GM12878 (cell line): ENCODE measurements around the gene PPP1CA. TPM values are rescaled to one million over a fixed set of nuclear protein-coding genes. Genes with fewer than 3 reads are reported as not detected.

ENCODE experiments used
- ATAC-seq: fragments of 200-7000 bp; cut with Tn5 transposase; 3 replicates; pipeline ENCODE4 v1.9.1; 2020; ENCODE audit warnings: mild to moderate bottlenecking, moderate library complexity
- BruUV-seq: library from RNA; stranded (reverse); fragments of 400-500 nt; replicated peaks from 2 replicates; lab custom pipeline; 2021; lab: Mats Ljungman, UMichigan
- CTCF ChIA-PET: fragments of 300-600 bp; sonication (Branson Sonifier 250); formaldehyde crosslinking; extraction: SDS; loops from one replicate; lab custom pipeline; 2021; ENCODE audit warnings: inconsistent platforms; lab: Yijun Ruan, JAX
- POLR2A ChIA-PET: fragments of 350-600 bp; formaldehyde crosslinking; extraction: SDS; loops from one replicate; lab custom pipeline; 2021; ENCODE audit warnings: inconsistent platforms; lab: Charles Lee
- RAD21 ChIA-PET: fragments of 300-600 bp; sonication (Branson Sonifier 250); formaldehyde crosslinking; loops from one replicate; lab custom pipeline; 2023; ENCODE audit warnings: antibody characterized with exemption; ENCODE audit not compliant: unreplicated experiment; lab: Charles Lee
- SMC1A ChIA-PET: fragments of 300-600 bp; sonication (Branson Sonifier 250); formaldehyde crosslinking; loops from one replicate; lab custom pipeline; 2023; ENCODE audit not compliant: unreplicated experiment, uncharacterized antibody; lab: Charles Lee
- DNase-seq: peaks from one replicate; pipeline ENCODE4 v3.0.0-alpha.2; 2011; ENCODE audit warnings: low read depth, low spot score
- FAIRE-seq: peaks from 3 replicates; lab custom pipeline; 2011; peaks lifted over from hg19 to GRCh38; lab: Jason Lieb, UNC
- H2AFZ ChIP-seq: 2 replicates; pipeline ENCODE4 v1.6.0; 2011; ENCODE audit warnings: low read depth, low read length, control low read depth; ENCODE audit not compliant: control insufficient read depth
- H3K27ac ChIP-seq: 2 replicates; pipeline ENCODE4 v1.5.1; 2011; ENCODE audit warnings: control low read depth; ENCODE audit not compliant: control insufficient read depth, insufficient read depth
- H3K27me3 ChIP-seq, 2 experiments: replicated peaks in 1 of 2; 2 replicates each; pipeline versions ENCODE4 v1.6.0 to v1.6.1; 2011; ENCODE audit warnings: low read length in 1 of 2; ENCODE audit not compliant: control insufficient read depth in 2 of 2, insufficient read depth in 2 of 2
- H3K36me3 ChIP-seq, 2 experiments: 2 replicates each; pipeline ENCODE4 v1.5.1; 2011; ENCODE audit warnings: low read length in 1 of 2; ENCODE audit not compliant: control insufficient read depth in 2 of 2, insufficient read depth in 2 of 2
- H3K4me1 ChIP-seq: 2 replicates; pipeline ENCODE4 v1.6.1; 2011; ENCODE audit warnings: mild to moderate bottlenecking, low read length, moderate library complexity, mixed read lengths; ENCODE audit not compliant: control insufficient read depth, insufficient read depth
- H3K4me2 ChIP-seq: 2 replicates; pipeline ENCODE4 v1.6.0; 2011; ENCODE audit warnings: control low read depth; ENCODE audit not compliant: control insufficient read depth, insufficient read depth
- H3K4me3 ChIP-seq: fragments of 200-600 bp; sonication (generic); 2 replicates; pipeline ENCODE4 v1.5.1; 2016
- H3K79me2 ChIP-seq: 2 replicates; pipeline ENCODE4 v1.6.0; 2011; ENCODE audit warnings: low read length; ENCODE audit not compliant: control insufficient read depth, insufficient read depth
- H3K9ac ChIP-seq: 2 replicates; pipeline ENCODE4 v1.8.0; 2011; ENCODE audit warnings: low read length, control low read depth, mixed read lengths; ENCODE audit not compliant: control insufficient read depth, insufficient read depth
- H3K9me3 ChIP-seq: replicated peaks from 3 replicates; pipeline ENCODE4 v1.5.1; 2011; ENCODE audit warnings: mild to moderate bottlenecking, low read length; ENCODE audit not compliant: control insufficient read depth, insufficient read depth
- H4K20me1 ChIP-seq: 2 replicates; pipeline ENCODE4 v1.6.0; 2011; ENCODE audit not compliant: control insufficient read depth, insufficient read depth
- BMI1 ChIP-seq: fragments of 450-650 bp; IDR thresholded peaks from 2 replicates; pipeline ENCODE4 v1.6.1; 2016; ENCODE audit warnings: mild to moderate bottlenecking, moderate library complexity, borderline replicate concordance
- BRCA1 ChIP-seq: IDR thresholded peaks from 2 replicates; pipeline ENCODE4 v1.6.1; 2011; ENCODE audit warnings: low read depth, low read length, improper control_type of control experiment
- E2F8 ChIP-seq: fragments of 450-650 bp; IDR thresholded peaks from 2 replicates; pipeline ENCODE4 v1.6.1; 2018; ENCODE audit warnings: mild to moderate bottlenecking, low read depth, moderate library complexity; ENCODE audit not compliant: partially characterized antibody
- EP300 ChIP-seq, 2 experiments: fragments of 150-350 bp in 1 of 2; IDR thresholded peaks; 2 replicates each; pipeline ENCODE4 v1.6.1; 2011 to 2012; ENCODE audit warnings: low read depth in 2 of 2, low read length in 2 of 2, borderline replicate concordance in 1 of 2, improper control_type of control experiment in 1 of 2, inconsistent platforms in 1 of 2; ENCODE audit not compliant: control insufficient read depth in 1 of 2
- JUNB ChIP-seq: IDR thresholded peaks from 2 replicates; pipeline ENCODE4 v1.6.1; 2016; ENCODE audit warnings: antibody characterized with exemption, mild to moderate bottlenecking
- JUND ChIP-seq: IDR thresholded peaks from 2 replicates; pipeline ENCODE4 v1.6.1; 2012; ENCODE audit warnings: low read depth, mild to moderate bottlenecking, low read length, improper control_type of control experiment, moderate library complexity
- MEF2A ChIP-seq: IDR thresholded peaks from 2 replicates; pipeline ENCODE4 v1.6.1; 2011; ENCODE audit warnings: low read depth, mild to moderate bottlenecking, low read length, moderate library complexity; ENCODE audit not compliant: insufficient read depth
- PKNOX1 ChIP-seq: fragments of 450-650 bp; IDR thresholded peaks from 2 replicates; pipeline ENCODE4 v1.6.1; 2016; ENCODE audit warnings: mild to moderate bottlenecking
- POLR2A ChIP-seq: IDR thresholded peaks from 2 replicates; pipeline ENCODE4 v1.6.1; 2011; ENCODE audit warnings: low read depth, mild to moderate bottlenecking, low read length
- POU2F2 ChIP-seq: IDR thresholded peaks from 3 replicates; pipeline ENCODE4 v1.6.1; 2011; ENCODE audit warnings: low read depth, mild to moderate bottlenecking, low read length, borderline replicate concordance
- TBL1XR1 ChIP-seq: IDR thresholded peaks from 2 replicates; pipeline ENCODE4 v1.6.1; 2012; ENCODE audit warnings: low read depth, low read length, improper control_type of control experiment
- ZZZ3 ChIP-seq: IDR thresholded peaks from 2 replicates; pipeline ENCODE4 v1.6.1; 2011; ENCODE audit warnings: low read depth; ENCODE audit not compliant: control insufficient read depth, insufficient read length
- WGBS: methylation state at CpG from one replicate; pipeline ENCODE4 v1.1.6; 2016; ENCODE audit warnings: low lambda C conversion rate; ENCODE audit not compliant: insufficient replicate concordance, insufficient coverage; ENCODE audit errors: missing lambda C conversion rate; 5-methylcytosine and 5-hydroxymethylcytosine counted together
- in situ Hi-C: fragments of 300-500 bp; cut with MboI; formaldehyde crosslinking; loops from 9 replicates; pipeline ENCODE4 v1.14.3; 2018; ENCODE audit warnings: mixed read lengths
- intact Hi-C: fragments of 100-400 bp; cut with micrococcal nuclease; formaldehyde crosslinking; loops from one replicate; pipeline ENCODE4 v1.14.2; 2022; ENCODE audit not compliant: unreplicated experiment
- polyA plus RNA-seq, 11 experiments: library from polyadenylated mRNA; depleted of rRNA in 4 of 11; unstranded in 6 of 11; stranded (reverse) in 5 of 11; fragments of >200 nt; fragmentation: Nextera tagmentation in 4 of 11; fragmentation: Illumina TruSeq in 1 of 11; extraction: Ambion mirVana in 4 of 11; extraction: Trizol in 1 of 11; gene quantifications; 1 replicate in 1 of 11; 2 replicates in 10 of 11; pipeline versions ENCODE4 v1.2.1 to v1.2.3, GENCODE V29; 2011 to 2016; ENCODE audit warnings: inconsistent platforms in 2 of 11, missing spikeins in 2 of 11, low read depth in 1 of 11
- total RNA-seq, 4 experiments: library from RNA; depleted of rRNA in 3 of 4; stranded (reverse); fragments of >200 nt in 3 of 4; fragmentation: Illumina TruSeq in 1 of 4; extraction: Trizol in 1 of 4; gene quantifications; 2 replicates each; pipeline versions ENCODE4 v1.2.1 to v1.2.3, GENCODE V29; 2013 to 2021

The PPP1CA gene
- total and polyA plus RNA-seq, 10 of the 15 experiments (the other 5 are each of a cell fraction or from before 2014, with no cell fraction given), result 26.4 to 458 (median 240) TPM

- Histone ChIP-seq H3K4me3 (no peak overlapping the region), H3K36me3 (peaks cover 23 to 30% of the 10 kb centered on the region in 2 experiments), H3K4me2 (no peak overlapping the region), H3K27ac (0 out of 2 replicates have a peak overlapping the region, but pooled peaks have one; percentile 18), H3K9me3 (no peaks in the 10 kb centered on the region), H3K27me3 (no peaks in the 10 kb centered on the region), H2AFZ (no peak overlapping the region), H3K9ac (no peak overlapping the region), H4K20me1 (no peaks in the 10 kb centered on the region; the same call in 1 of the 2 replicates), H3K4me1 (peaks cover 21% of the 10 kb centered on the region), H3K79me2 (peaks cover 45% of the 10 kb centered on the region)
- ChIA-PET RAD21 (interaction anchor here (0.8 kb wide), 1 partner anchor 71 kb away, joined by 3 read pairs; no protein-coding TSS in a partner anchor), SMC1A (interaction anchor here (0.8 to 1.1 kb wide), 2 partner anchors 41 to 89 kb away, joined by 3 read pairs; no protein-coding TSS in a partner anchor), CTCF (interaction anchor here (0.8 to 1.5 kb wide), 4 partner anchors 15 to 110 kb away, joined by 3 to 5 read pairs (median 3); no protein-coding TSS in a partner anchor), POLR2A (interaction anchor here (0.7 kb wide), 1 partner anchor 42 kb away, joined by 4 read pairs; the partner anchor contains the start of gene PTPRCAP)
- no peak for FAIRE-seq
- ATAC-seq, result no peak
- WGBS, result 98% methylated on average over 7 of the region's 7 CpGs
- in situ Hi-C loops (no loop called here), intact Hi-C loops (no loop called here)
- TF ChIP-seq POLR2A, result 0 out of 2 replicates have a peak, but pooled peaks have one; percentile 47
- TF ChIP-seq POU2F2, result no peak
- DNase-seq, result no peak
- BruUV-seq, result no TSS peak
Observed at GRCh38 chr11:67396259-67396581, 5.4 kb downstream of the PPP1CA start.

GRCh38 chr11:67395555-67396258, 6.0 kb downstream of the PPP1CA start:
- SMC1A ChIA-PET, result interaction anchor here (0.8 to 1.1 kb wide), 2 partner anchors 41 to 89 kb away, joined by 3 read pairs; no protein-coding TSS in a partner anchor
- BruUV-seq, result no TSS peak
- H3K27ac ChIP-seq, result no peak overlapping the region
- no peak overlapping the region for H2AFZ ChIP-seq
- 92% methylated on average over 19 of the region's 19 CpGs for WGBS
- CTCF ChIA-PET, result interaction anchor here (0.9 to 1.5 kb wide), 4 partner anchors 14 to 110 kb away, joined by 3 to 5 read pairs (median 3); partner anchors contain the start of gene PITPNM1
- intact Hi-C loops, result no loop called here
- peaks cover 23 to 27% of the 10 kb centered on the region in 2 experiments for H3K36me3 ChIP-seq
- no peaks in the 10 kb centered on the region for H3K9me3 ChIP-seq
- DNase-seq (no peak), FAIRE-seq (no peak), ATAC-seq (no peak)
- POLR2A ChIA-PET, result no interaction called here
- in situ Hi-C loops, result no loop called here
- H4K20me1 ChIP-seq, result no peaks in the 10 kb centered on the region; the same call in 1 of the 2 replicates
- H3K27me3 ChIP-seq, result no peaks in the 10 kb centered on the region
- RAD21 ChIA-PET, result no interaction called here
- peaks cover 42% of the 10 kb centered on the region for H3K79me2 ChIP-seq
- H3K4me2 ChIP-seq, result no peak overlapping the region
- peaks cover 23% of the 10 kb centered on the region for H3K4me1 ChIP-seq
- no peak overlapping the region for H3K9ac ChIP-seq
- no peak overlapping the region for H3K4me3 ChIP-seq
- TF ChIP-seq MEF2A (no peak), ZZZ3 (no peak), PKNOX1 (no peak), BMI1 (no peak), BRCA1 (no peak), JUND (no peak), E2F8 (no peak), JUNB (no peak), TBL1XR1 (no peak), EP300 (IDR thresholded peaks at IDR 0.05; ENCODE audit: borderline replicate concordance in 1 of 2, control insufficient read depth in 1 of 2, low read depth in 2 of 2, low read length in 2 of 2) (no peak)
